GM15510 (cell line): ENCODE data around the gene POLD3.

Experiments used
- POLR2A ChIP-seq: IDR thresholded peaks from 3 replicates; pipeline ENCODE4 v1.6.1; 2011; ENCODE audit warnings: borderline replicate concordance; ENCODE audit not compliant: insufficient read length; ENCODE audit errors: extremely low read depth

Gene POLD3

DNA sequence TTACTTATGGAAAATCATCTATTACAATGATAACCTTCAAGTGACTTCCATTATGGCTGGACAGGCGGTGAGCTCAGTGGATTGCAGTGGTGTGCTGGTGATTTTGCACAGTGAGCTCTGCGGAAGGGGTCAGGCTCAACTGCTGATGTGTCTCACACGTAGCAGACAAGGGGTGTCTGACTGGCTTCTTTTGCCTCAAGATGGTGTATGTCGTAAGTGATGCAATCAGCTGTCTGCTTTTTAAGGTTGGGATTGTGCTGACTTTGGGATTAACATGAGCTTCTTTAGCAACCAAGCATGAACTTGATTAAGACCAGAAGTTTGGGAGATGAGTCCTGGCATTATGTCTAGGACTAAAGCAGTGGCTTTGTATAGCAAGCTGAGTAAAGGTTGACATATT lies 49.5 kb downstream of the POLD3 start:
- TF ChIP-seq POLR2A, result no peak

DNA sequence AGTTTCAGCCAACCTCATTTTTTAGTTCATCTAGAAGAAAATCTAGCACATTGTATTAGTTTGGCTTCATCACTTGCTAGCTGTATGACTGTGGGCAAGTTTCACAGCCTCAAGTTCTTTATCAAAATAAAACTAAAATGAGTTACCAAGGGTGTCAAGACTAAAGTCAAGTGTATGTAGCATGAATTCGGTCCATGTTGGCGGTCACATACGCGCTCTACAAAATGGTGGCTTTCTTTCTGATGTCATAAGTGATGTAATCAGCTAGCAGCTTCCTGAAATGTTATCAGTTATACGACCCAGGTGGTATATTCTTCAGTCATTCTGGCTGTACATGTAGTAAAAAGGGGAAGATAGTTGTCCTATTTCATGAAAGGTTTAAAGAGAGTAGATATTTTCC lies 50.5 kb downstream of the POLD3 start:
- no peak for TF ChIP-seq POLR2A

DNA sequence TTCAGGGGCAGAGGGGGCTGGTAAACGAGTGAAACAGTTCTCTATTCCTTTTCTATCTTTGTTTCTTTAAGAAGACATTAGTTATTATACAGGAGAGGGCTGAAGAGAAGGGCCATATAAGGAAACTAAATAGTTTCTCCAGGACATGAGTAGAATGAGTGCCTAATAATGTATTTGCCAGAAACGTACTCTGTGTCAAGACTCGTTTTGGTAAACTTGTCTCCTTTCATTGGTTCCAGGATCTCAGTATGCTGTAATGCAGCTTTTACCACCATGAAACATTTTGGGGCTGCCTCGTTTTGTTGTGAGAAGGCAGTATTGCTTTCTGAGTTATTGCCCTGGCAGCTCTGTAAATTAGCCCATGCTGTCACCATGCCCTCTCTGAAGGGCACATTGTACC lies 51.7 kb downstream of the POLD3 start:
- no peak for TF ChIP-seq POLR2A

DNA sequence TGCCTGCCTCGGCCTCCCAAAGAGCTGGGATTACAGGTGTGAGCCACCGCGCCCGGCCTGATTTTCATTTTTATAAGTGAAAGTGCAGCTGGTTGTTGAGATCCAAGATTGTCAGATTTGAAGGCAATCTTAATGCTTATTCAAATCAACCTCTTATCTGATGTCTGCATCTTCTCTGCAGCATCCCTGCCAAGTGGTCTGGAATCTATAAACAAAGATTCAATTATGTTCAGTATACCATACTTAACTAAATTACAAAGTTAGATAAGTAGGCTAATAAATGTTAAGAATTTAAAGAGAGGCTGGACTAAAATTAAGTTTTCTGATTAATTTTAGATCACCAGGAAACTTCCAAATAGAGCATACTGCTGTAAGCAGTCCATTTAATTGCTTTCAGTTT lies 53.8 kb downstream of the POLD3 start:
- TF ChIP-seq POLR2A, result no peak

DNA sequence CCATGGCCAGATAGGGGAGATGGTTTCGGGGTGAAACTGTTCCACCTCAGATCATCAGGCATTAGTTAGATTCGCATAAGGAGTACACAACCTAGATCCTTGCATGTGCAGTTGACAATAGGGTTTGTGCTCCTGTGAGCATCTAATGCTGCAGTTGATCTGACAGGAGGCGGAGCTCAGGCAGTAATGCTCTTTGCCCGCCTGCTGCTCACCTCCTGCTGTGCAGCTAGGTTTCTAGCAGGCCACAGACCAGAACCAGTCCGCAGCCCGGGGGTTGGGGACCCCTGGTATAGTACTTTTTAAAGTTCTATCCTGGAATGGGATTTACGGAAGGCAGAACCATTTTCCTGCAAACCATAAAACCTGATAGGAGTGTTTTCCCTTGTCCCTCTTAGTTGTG lies 54.6 kb downstream of the POLD3 start:
- no peak for TF ChIP-seq POLR2A

DNA sequence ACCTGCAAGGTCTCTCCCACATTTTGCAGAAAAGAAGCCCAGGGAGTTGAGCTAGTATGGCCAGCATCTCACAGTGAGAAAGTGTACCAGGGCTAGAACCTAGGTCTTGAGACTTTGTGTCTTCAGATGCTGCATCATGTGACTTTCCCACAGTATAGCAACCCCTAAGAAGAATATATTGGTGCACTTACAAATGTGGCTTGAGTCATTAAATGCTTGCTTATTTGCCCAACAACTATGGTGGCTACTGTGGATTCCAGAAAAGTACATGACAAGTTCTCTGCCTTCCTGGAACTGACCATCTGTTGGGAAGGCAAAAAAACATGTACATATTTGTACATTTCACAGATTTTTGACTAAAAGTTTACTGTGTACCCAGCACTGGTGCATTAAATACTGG lies 55.0 kb downstream of the POLD3 start:
- TF ChIP-seq POLR2A, result no peak

DNA sequence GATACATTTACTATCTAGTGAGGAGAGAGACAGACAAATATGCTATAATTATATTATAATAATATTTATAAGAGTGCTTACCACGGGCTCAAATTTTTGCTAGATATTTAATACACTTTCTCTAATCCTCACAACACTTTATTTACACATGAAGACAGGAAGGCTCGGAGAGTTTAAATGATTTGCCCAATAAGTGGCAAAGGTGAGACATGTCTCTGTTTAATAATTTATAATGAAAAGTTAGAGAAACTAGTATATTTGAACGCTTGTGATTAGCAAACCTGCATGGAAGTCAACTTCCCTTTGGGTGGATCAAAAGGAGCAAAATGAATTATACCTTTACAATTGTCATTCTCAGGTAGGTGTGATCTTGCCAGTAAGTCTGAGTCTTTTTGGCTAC lies 55.4 kb downstream of the POLD3 start:
- no peak for TF ChIP-seq POLR2A

DNA sequence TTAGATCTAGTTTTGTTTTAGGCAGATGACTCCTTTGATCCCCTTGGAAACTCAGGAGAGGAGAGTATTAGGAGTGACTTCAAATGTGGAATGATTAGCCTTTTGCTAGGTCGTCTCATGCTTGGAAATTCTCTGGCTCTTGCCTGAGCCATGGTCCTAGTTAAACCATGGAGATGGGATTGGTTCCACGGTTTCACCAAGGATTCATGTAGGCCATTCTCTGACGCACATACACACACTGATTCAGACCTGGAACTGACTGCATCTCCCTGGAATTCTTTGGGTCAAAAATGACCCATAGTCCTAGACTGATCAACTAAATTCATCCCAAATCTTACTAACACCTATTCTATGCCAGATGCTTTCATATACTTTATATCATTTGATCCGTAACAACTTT lies 56.5 kb downstream of the POLD3 start:
- no peak for TF ChIP-seq POLR2A

DNA sequence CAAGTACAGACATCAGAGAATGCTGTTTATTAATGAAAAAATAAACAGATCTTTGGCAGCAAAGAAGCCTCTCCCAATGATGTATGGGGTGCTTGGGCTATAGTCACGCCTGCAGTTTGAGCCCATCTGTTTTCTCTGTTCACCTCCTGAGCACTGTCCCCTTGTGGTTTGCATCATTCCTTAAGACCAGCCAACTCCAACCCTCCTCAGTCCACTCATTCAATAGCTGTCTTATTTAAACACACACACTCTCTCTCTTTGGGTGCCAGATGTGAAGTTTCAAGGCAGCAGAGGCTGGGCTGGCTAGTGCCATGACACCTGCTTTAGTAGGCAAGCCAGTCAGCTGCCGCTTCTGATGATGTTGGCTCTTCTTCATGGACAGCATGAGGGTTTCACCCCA lies 58.1 kb downstream of the POLD3 start:
- TF ChIP-seq POLR2A, result no peak

DNA sequence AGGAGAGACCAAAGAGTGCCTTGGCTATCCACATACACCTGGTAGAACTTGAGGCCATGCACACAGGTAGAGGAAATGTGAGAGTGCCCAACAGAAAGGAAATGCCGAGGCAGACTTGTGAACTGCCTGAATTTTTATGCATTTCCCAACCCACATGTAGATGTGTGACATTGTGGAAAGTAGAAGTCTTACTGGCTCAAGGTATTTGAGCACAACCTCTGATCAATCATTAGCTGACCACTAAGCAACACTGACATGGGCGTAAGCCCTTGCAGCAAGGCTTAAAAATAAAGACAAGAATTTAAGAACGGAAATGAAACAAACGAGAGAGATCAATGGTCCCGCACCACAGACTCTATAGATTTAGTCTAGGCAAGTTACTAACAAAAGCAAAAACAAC lies 62.6 kb downstream of the POLD3 start:
- TF ChIP-seq POLR2A, result no peak

DNA sequence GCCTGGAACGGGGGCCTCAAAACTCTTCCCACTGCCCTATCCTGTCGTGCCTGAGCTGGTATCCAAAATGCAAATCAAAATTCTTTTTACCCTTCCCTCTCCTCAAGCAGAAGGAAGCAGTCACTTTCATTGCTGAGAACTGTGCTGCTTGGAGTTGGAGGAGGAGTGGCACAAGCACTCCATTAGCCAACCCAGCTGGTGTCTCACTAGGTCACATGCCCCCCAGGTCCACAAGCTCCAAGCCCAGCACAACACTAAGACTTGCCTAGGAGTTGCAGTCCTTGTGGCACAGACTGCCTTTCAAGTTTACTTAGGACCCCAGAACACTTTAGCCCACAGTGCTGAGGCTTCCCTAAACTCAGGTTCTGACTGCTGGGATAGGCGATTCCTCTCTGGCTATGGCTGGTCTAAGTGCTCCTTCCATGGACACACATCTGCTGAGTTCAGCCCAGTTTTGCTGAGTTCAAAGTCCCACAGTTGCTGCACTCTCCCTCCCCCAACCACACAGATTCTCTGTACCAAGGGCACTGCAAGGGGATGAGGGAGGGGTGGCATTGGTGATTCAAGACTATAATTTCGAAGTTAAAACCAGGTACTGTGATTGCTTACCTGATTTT lies 70.2 kb downstream of the POLD3 start:
- TF ChIP-seq POLR2A, result no peak

DNA sequence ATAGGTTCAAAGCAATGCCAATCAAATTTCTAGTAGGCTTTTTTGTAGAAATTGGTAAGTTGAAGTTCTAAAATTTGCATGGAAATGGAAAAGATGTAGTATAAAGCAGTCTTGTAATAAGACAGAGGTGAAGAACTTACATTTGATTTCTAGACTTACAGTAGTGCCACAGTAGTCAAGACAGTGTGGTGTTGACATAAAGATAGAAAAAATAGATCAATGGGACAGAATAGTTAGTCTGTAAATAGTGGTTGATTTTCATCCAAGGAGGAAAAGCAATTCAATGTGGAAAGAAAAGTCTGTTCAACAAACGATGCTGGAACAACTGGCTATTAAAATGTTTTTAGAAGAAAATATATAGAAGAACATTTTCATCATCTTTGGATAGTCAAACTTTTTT lies 70.9 kb downstream of the POLD3 start:
- TF ChIP-seq POLR2A, result no peak

DNA sequence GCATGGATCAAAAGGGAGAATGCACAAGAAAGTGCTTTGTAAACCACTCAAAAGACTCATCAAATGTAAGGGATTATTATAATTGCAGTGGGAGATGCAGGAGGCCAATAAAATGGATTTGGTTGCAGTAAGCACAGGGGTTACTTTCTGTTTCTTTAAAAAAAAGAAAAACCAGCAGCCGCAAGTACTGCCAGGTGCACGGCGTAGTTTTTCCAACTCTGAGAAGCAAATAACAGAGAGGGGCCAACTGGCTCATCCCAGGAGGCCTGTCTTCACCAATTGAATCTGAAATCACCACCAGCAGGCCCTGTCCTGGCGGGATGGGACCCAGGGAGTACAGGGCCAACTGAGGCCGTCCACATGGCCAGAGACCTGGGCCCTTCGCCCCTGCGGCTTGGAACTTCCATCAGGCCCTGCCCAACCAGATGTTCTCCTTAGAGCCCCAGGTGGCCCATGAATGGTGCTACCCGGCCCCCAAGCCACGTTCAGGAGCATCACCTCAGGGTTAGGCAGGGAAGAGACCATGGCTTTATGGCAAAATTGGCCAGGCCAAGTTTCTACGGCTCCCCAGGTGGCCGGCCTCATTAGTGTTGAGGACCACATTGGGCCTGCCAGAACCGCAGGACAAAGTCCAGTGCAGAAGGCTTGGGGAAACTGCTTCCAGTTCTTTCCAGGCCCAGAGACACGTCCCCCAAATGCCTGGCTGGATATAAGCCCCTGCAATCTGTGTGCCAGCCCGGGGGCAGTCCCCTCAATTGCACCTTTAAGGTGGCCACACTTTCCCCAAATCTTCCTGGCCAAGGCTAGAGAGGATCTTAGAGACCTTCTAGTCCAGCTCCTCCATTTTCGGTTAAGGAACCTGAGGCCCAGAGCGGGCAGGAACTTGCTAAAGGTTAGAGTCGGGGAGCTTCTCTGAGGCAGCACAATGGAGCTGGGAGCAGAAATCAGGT lies 77.1 kb downstream of the POLD3 start:
- TF ChIP-seq POLR2A, result no peak

DNA sequence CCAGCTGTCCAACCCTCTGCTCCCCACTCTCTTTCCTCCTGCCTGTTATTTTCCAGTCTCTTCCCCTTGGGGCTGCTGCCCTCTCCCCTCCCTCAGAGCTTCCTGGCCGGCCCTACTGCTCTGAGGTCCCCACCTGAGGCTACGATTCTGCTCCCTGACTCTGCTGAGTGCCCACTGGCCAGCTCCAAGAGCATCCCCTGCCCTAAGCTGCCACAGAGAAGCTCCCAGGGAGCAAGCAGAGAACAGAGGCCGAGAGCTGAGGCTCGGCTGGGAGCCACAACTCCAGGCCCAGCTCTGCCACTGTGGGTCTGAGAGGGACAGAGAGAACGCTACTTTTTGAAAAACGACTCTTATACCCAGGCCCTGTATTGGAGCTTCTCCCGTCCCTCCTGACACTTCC lies 77.8 kb downstream of the POLD3 start:
- TF ChIP-seq POLR2A, result no peak

DNA sequence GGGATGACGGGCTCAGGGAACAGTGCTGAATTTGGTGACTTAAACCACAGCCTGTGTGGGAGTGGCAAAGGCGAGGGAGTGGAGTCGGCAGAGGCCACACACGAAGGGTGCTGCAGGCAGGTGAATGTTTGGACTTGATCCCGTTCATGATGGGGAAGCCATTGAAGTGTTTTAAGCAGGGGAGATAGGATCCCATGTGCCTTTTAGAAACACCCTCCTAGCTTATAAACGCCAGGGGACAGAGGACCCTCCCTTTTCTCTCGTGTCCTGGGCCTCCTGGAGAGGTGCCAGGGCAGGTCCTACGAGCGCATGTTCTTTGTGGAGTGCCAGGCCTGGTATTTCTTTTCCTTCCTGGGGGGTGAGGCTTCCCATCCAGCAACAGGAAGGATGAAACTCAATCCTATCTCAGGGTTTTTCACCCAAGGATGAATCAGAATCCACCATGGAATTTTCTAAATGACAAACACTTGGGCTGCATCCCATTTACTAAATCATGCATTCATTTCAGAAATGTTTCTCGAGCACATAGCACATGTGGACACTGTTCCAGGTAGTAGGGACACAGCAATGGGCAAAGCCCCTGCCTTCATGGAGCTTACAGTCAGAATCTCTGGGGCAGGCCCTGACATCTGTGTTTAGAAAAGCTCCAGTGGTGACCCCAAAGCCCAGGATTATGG lies 79.3 kb downstream of the POLD3 start:
- no peak for TF ChIP-seq POLR2A
